ENCODE results near the gene BCKDHB.

DNA sequence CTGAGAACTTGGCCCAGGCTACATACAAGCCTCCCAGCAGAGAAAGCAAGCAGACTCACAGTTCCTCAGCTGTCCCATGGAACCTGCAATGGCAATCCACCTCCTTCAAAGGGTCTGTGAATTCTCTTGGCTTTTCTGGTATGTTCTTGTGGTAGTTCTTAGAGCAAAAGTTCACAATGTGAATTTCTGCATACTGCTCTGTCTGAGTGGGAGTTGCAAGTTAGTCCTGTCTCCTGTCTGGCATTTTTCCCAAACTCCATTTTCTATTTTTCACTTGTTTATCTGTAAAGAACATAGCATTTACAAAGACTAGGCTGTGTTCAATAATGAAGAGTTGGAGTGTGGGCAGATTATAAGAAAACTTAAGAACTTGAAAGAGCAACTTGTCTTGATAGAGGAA lies 269.9 kb downstream of the BCKDHB start:
- TF ChIP-seq, protein P1, sequence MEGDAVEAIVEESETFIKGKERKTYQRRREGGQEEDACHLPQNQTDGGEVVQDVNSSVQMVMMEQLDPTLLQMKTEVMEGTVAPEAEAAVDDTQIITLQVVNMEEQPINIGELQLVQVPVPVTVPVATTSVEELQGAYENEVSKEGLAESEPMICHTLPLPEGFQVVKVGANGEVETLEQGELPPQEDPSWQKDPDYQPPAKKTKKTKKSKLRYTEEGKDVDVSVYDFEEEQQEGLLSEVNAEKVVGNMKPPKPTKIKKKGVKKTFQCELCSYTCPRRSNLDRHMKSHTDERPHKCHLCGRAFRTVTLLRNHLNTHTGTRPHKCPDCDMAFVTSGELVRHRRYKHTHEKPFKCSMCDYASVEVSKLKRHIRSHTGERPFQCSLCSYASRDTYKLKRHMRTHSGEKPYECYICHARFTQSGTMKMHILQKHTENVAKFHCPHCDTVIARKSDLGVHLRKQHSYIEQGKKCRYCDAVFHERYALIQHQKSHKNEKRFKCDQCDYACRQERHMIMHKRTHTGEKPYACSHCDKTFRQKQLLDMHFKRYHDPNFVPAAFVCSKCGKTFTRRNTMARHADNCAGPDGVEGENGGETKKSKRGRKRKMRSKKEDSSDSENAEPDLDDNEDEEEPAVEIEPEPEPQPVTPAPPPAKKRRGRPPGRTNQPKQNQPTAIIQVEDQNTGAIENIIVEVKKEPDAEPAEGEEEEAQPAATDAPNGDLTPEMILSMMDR (IDR thresholded peaks at IDR 0.05) = no peak
- TF ChIP-seq EP300 (IDR thresholded peaks at IDR 0.05) = no peak
- TF ChIP-seq POLR2AphosphoS5 (IDR thresholded peaks at IDR 0.05) = no peak
- TF ChIP-seq POLR2A (IDR thresholded peaks at IDR 0.05) = no peak
